Panc1 (cell line): ENCODE measurements around the gene NCAM1. TPM values are rescaled to one million over a fixed set of nuclear protein-coding genes. Genes with fewer than 3 reads are reported as not detected.

ENCODE experiments used
- ATAC-seq: fragments of 200-7000 bp; cut with Tn5 transposase; 2 replicates; pipeline ENCODE4 v1.9.1; 2020; ENCODE audit warnings: mild to moderate bottlenecking, moderate library complexity
- BruUV-seq: library from RNA; stranded (reverse); fragments of 400-500 nt; replicated peaks from 2 replicates; lab custom pipeline; 2021; lab: Mats Ljungman, UMichigan
- CTCF ChIA-PET: fragments of 300-600 bp; sonication (Branson Sonifier 250); formaldehyde crosslinking; loops from one replicate; lab custom pipeline; 2022; ENCODE audit warnings: antibody characterized with exemption; lab: Charles Lee
- POLR2A ChIA-PET: fragments of 300-600 bp; sonication (Branson Sonifier 250); formaldehyde crosslinking; loops from one replicate; lab custom pipeline; 2022; ENCODE audit warnings: antibody characterized with exemption; lab: Charles Lee
- DNase-seq: peaks from one replicate; pipeline ENCODE4 v3.0.0-alpha.2; 2010; ENCODE audit warnings: low read depth, low spot score
- H3K27ac ChIP-seq: 2 replicates; pipeline ENCODE4 v1.5.1; 2011; ENCODE audit warnings: mild to moderate bottlenecking, low read length, inconsistent platforms
- H3K27me3 ChIP-seq: fragments of 200-500 bp; sonication (Bioruptor generic); 2 replicates; pipeline ENCODE4 v1.6.0; 2014; ENCODE audit warnings: low read length, inconsistent platforms; ENCODE audit not compliant: control insufficient read depth, insufficient read depth
- H3K36me3 ChIP-seq: fragments of 200-500 bp; sonication (Bioruptor generic); 2 replicates; pipeline ENCODE4 v1.5.1; 2014; ENCODE audit warnings: inconsistent platforms, mild to moderate bottlenecking, low read length, moderate library complexity; ENCODE audit not compliant: control insufficient read depth, insufficient read depth
- H3K4me1 ChIP-seq: 2 replicates; pipeline ENCODE4 v1.5.1; 2011; ENCODE audit warnings: inconsistent platforms, mild to moderate bottlenecking, low read length, moderate library complexity; ENCODE audit not compliant: control insufficient read depth, insufficient read depth
- H3K4me3 ChIP-seq, 2 experiments: 2 replicates each; pipeline ENCODE4 v1.5.1; 2011 to 2012; ENCODE audit warnings: low read depth in 2 of 2, low read length in 2 of 2, mild to moderate bottlenecking in 2 of 2, inconsistent platforms in 1 of 2, moderate library complexity in 1 of 2
- H3K9me3 ChIP-seq: fragments of 200-500 bp; sonication (Bioruptor generic); 2 replicates; pipeline ENCODE4 v1.5.1; 2014; ENCODE audit warnings: low read depth, mild to moderate bottlenecking, inconsistent platforms, low read length, moderate library complexity; ENCODE audit not compliant: control insufficient read depth, insufficient read depth
- CTCF ChIP-seq: fragments of 450-650 bp; IDR thresholded peaks from 2 replicates; pipeline ENCODE4 v1.5.1; 2017; ENCODE audit warnings: mild to moderate bottlenecking
- POLR2AphosphoS5 ChIP-seq: IDR thresholded peaks from 2 replicates; pipeline ENCODE4 v1.6.1; 2012; ENCODE audit warnings: mild to moderate bottlenecking, low read depth, low read length, moderate library complexity
- REST ChIP-seq, 2 experiments: IDR thresholded peaks; 2 replicates each; pipeline ENCODE4 v1.6.1; 2011 to 2012; ENCODE audit warnings: low read depth in 2 of 2, control low read depth in 1 of 2, low read length in 1 of 2, mild to moderate bottlenecking in 1 of 2, moderate library complexity in 1 of 2; ENCODE audit not compliant: insufficient read depth in 1 of 2
- SIN3A ChIP-seq: IDR thresholded peaks from 2 replicates; pipeline ENCODE4 v1.6.1; 2012; ENCODE audit warnings: low read depth, mild to moderate bottlenecking, low read length, moderate library complexity, borderline replicate concordance; ENCODE audit not compliant: insufficient read depth
- TCF7L2 ChIP-seq: IDR thresholded peaks from 2 replicates; pipeline ENCODE4 v1.6.1; 2011; ENCODE audit warnings: mild to moderate bottlenecking, low read depth, low read length, inconsistent platforms
- in situ Hi-C: cut with HindIII; loops from 2 replicates; pipeline ENCODE4 v1.10.0; 2016; ENCODE audit warnings: low sequenced_read_pairs, low pct_unique_long_range_greater_than_20kb
- intact Hi-C: fragments of 100-400 bp; cut with micrococcal nuclease; formaldehyde crosslinking; loops from one replicate; pipeline ENCODE4 v1.10.0; 2022; ENCODE audit not compliant: unreplicated experiment
- total RNA-seq: library from RNA; stranded (reverse); gene quantifications from one replicate; pipeline ENCODE4 v1.2.1, GENCODE V29; 2021; ENCODE audit not compliant: unreplicated experiment

The NCAM1 gene
- total RNA-seq, 1 experiment from 2014 or later = 0.18 TPM

- Histone ChIP-seq H3K27me3 (no peaks in the 10 kb centered on the region; the same call in 1 of the 2 replicates), H3K4me3 (no peak overlapping the region), H3K4me1 (no peaks in the 10 kb centered on the region), H3K9me3 (no peaks in the 10 kb centered on the region), H3K27ac (no peak overlapping the region), H3K36me3 (no peaks in the 10 kb centered on the region)
- ATAC-seq = no peak
- no peak for TF ChIP-seq TCF7L2
- no peak for TF ChIP-seq SIN3A
- no peak for TF ChIP-seq POLR2AphosphoS5
- no peak for TF ChIP-seq REST (IDR thresholded peaks at IDR 0.05; ENCODE audit: insufficient read depth in 1 of 2, low read depth in 2 of 2, low read length in 1 of 2)
- TF ChIP-seq CTCF = no peak
- intact Hi-C loops (no loop called here), in situ Hi-C loops (no loop called here)
- no peak for DNase-seq
- POLR2A ChIA-PET = no interaction called here
- BruUV-seq = no TSS peak
- CTCF ChIA-PET = interaction anchor here (0.7 kb wide), 1 partner anchor 94 kb away, joined by 3 read pairs; the partner anchor contains the start of gene ANKK1
Observed at GRCh38 chr11:113293936-113294335, 332.7 kb downstream of the NCAM1 start.

GRCh38 chr11:113295993-113296392 is 334.8 kb downstream of the NCAM1 start:
- POLR2A ChIA-PET = interaction anchor here (0.6 kb wide), 1 partner anchor 333 kb away, joined by 5 read pairs; no protein-coding TSS in a partner anchor
- CTCF ChIA-PET = no interaction called here
- intact Hi-C loops = no loop called here

More at GRCh38 chr11:113295993-113296392, 334.8 kb downstream of the NCAM1 start:
- Histone ChIP-seq H3K4me1 (no peaks in the 10 kb centered on the region), H3K4me3 (no peak overlapping the region), H3K36me3 (no peaks in the 10 kb centered on the region), H3K27me3 (no peaks in the 10 kb centered on the region; the same call in 1 of the 2 replicates), H3K27ac (no peak overlapping the region), H3K9me3 (no peaks in the 10 kb centered on the region)
- in situ Hi-C loops = no loop called here
- TF ChIP-seq POLR2AphosphoS5 (no peak), SIN3A (no peak)
- ATAC-seq (no peak), DNase-seq (no peak)
- BruUV-seq = no TSS peak
